HepG2 (cell line): Measurements from ENCODE around the gene SP6. TPM values are rescaled to one million over a fixed set of nuclear protein-coding genes. Genes with fewer than 3 reads are reported as not detected.
A peak's percentile ranks its signal among the peaks of the same experiment; 100 is the strongest.

Experiments
- ATAC-seq: fragments of 200-7000 bp; cut with Tn5 transposase; 3 replicates; pipeline ENCODE4 v1.9.1; 2020; ENCODE audit warnings: mild to moderate bottlenecking, moderate library complexity
- BruUV-seq: library from RNA; stranded (reverse); fragments of 400-500 nt; replicated peaks from 2 replicates; lab custom pipeline; 2021; lab: Mats Ljungman, UMichigan
- CTCF ChIA-PET: fragments of 300-600 bp; formaldehyde crosslinking; extraction: SDS; loops from one replicate; lab custom pipeline; 2021; ENCODE audit warnings: low total read pairs, inconsistent platforms, low intra/inter-chr PET ratio; lab: Yijun Ruan, JAX
- POLR2A ChIA-PET: fragments of 350-600 bp; sonication (Branson Sonifier 250); formaldehyde crosslinking; loops from one replicate; lab custom pipeline; 2020; ENCODE audit warnings: antibody characterized with exemption, inconsistent platforms; lab: Yijun Ruan, JAX
- DNase-seq: peaks from one replicate; pipeline ENCODE4 v3.0.0-alpha.2; 2015; ENCODE audit warnings: low spot score
- FAIRE-seq: peaks from 3 replicates; lab custom pipeline; 2011; peaks lifted over from hg19 to GRCh38; lab: Jason Lieb, UNC
- H2AFZ ChIP-seq: one replicate; pipeline ENCODE4 v1.6.1; 2011; ENCODE audit warnings: low read length, inconsistent platforms
- H3K27ac ChIP-seq: fragments of 300-600 bp; 3 replicates; pipeline ENCODE4 v1.8.0; 2011; ENCODE audit warnings: mixed run types, mild to moderate bottlenecking, mixed read lengths, low read length, inconsistent platforms; ENCODE audit not compliant: insufficient read depth; ENCODE audit errors: extremely low read length
- H3K27me3 ChIP-seq, 2 experiments: fragments of 200-600 bp in 1 of 2; 2 replicates in 1 of 2; 3 replicates in 1 of 2; pipeline versions ENCODE4 v1.6.0 to v1.8.0; 2011; ENCODE audit warnings: low read length in 2 of 2, mild to moderate bottlenecking in 2 of 2, moderate library complexity in 2 of 2, inconsistent platforms in 1 of 2; ENCODE audit not compliant: insufficient read depth in 2 of 2, control insufficient read depth in 1 of 2
- H3K36me3 ChIP-seq, 2 experiments: fragments of 200-600 bp in 1 of 2; replicated peaks in 1 of 2; 2 replicates in 1 of 2; 3 replicates in 1 of 2; pipeline versions ENCODE4 v1.5.1 to v1.8.0; 2011; ENCODE audit warnings: low read length in 2 of 2, inconsistent platforms in 1 of 2; ENCODE audit not compliant: insufficient read depth in 2 of 2, control insufficient read depth in 1 of 2
- H3K4me1 ChIP-seq: 2 replicates; pipeline ENCODE4 v1.5.1; 2012; ENCODE audit warnings: low read length, inconsistent platforms; ENCODE audit not compliant: insufficient read depth
- H3K4me2 ChIP-seq: 2 replicates; pipeline ENCODE4 v1.6.0; 2011; ENCODE audit warnings: low read depth, low read length, inconsistent platforms
- H3K4me3 ChIP-seq, 3 experiments: fragments of 200-600 bp in 1 of 3; sonication (generic), shearing (Covaris generic) in 1 of 3; replicated peaks in 1 of 3; 2 replicates each; pipeline ENCODE4 v1.5.1; 2011 to 2016; ENCODE audit warnings: low read length in 3 of 3, inconsistent platforms in 2 of 3, low read depth in 2 of 3, mild to moderate bottlenecking in 2 of 3, control low read depth in 1 of 3, mixed read lengths in 1 of 3; ENCODE audit not compliant: insufficient read depth in 1 of 3
- H3K79me2 ChIP-seq: one replicate; pipeline ENCODE4 v1.6.1; 2011; ENCODE audit warnings: low read length, inconsistent platforms; ENCODE audit not compliant: insufficient read depth
- H3K9ac ChIP-seq: 2 replicates; pipeline ENCODE4 v1.6.0; 2011; ENCODE audit warnings: mild to moderate bottlenecking, low read depth, low read length, inconsistent platforms; ENCODE audit not compliant: insufficient read depth
- H3K9me3 ChIP-seq: 2 replicates; pipeline ENCODE4 v1.5.1; 2012; ENCODE audit warnings: mild to moderate bottlenecking, low read length
- H4K20me1 ChIP-seq: 2 replicates; pipeline ENCODE4 v1.6.0; 2011; ENCODE audit warnings: inconsistent platforms, mild to moderate bottlenecking, low read length, moderate library complexity; ENCODE audit not compliant: insufficient read depth
- ARID2 ChIP-seq: sonication (generic); formaldehyde crosslinking; IDR thresholded peaks from 2 replicates; pipeline ENCODE4 v1.8.1; 2022; ENCODE audit warnings: mild to moderate bottlenecking, missing genetic modification reagents, borderline replicate concordance
- ATF2 ChIP-seq: sonication (generic); formaldehyde crosslinking; IDR thresholded peaks from 2 replicates; pipeline ENCODE4 v1.4.0; 2020; ENCODE audit warnings: missing genetic modification reagents
- CCAR2 ChIP-seq: fragments of 200-400 bp; formaldehyde crosslinking; optimal IDR thresholded peaks from 2 replicates; pipeline ENCODE3; 2018; ENCODE audit warnings: low read depth, mild to moderate bottlenecking, low read length, moderate library complexity
- CEBPB ChIP-seq: IDR thresholded peaks from 2 replicates; pipeline ENCODE4 v1.6.1; 2011; ENCODE audit warnings: low read depth, low read length, improper control_type of control experiment, borderline replicate concordance
- ELF1 ChIP-seq: sonication (generic); formaldehyde crosslinking; IDR thresholded peaks from 2 replicates; pipeline ENCODE4 v1.4.0; 2020; ENCODE audit warnings: missing genetic modification reagents
- MIER3 ChIP-seq: IDR thresholded peaks from 2 replicates; pipeline ENCODE4 v1.6.1; 2016; ENCODE audit warnings: missing compliant biosample characterization, borderline replicate concordance
- PCBP2 ChIP-seq: fragments of 200-400 bp; formaldehyde crosslinking; optimal IDR thresholded peaks from 2 replicates; pipeline ENCODE3; 2018; ENCODE audit warnings: low read length, low read depth; ENCODE audit not compliant: poor library complexity, severe bottlenecking
- SKI ChIP-seq: fragments of 450-650 bp; IDR thresholded peaks from one replicate; pipeline ENCODE4 v1.6.1; 2018; ENCODE audit warnings: mild to moderate bottlenecking; ENCODE audit not compliant: partially characterized antibody
- SMARCE1 ChIP-seq: fragments of 450-650 bp; IDR thresholded peaks from 2 replicates; pipeline ENCODE4 v1.6.1; 2017; ENCODE audit warnings: borderline replicate concordance
- ZBTB33 ChIP-seq: sonication (generic); formaldehyde crosslinking; IDR thresholded peaks from 2 replicates; pipeline ENCODE4 v1.4.0; 2020; ENCODE audit warnings: missing genetic modification reagents
- ZFY ChIP-seq: sonication (generic); formaldehyde crosslinking; IDR thresholded peaks from 2 replicates; pipeline ENCODE4 v1.4.0; 2020; ENCODE audit warnings: missing genetic modification reagents
- ZIK1 ChIP-seq: sonication (generic); formaldehyde crosslinking; IDR thresholded peaks from 2 replicates; pipeline ENCODE4 v1.5.0; 2020; ENCODE audit warnings: mild to moderate bottlenecking, low read depth, missing genetic modification reagents, borderline replicate concordance
- ZNF3 ChIP-seq: IDR thresholded peaks from 2 replicates; pipeline ENCODE4 v1.7.0; 2017; ENCODE audit warnings: inconsistent platforms
- ZNF333 ChIP-seq: sonication (generic); formaldehyde crosslinking; IDR thresholded peaks from 2 replicates; pipeline ENCODE4 v1.4.0; 2020; ENCODE audit warnings: mild to moderate bottlenecking, missing genetic modification reagents, borderline replicate concordance
- ZNF33A ChIP-seq: sonication (generic); formaldehyde crosslinking; IDR thresholded peaks from 2 replicates; pipeline ENCODE4 v1.5.1; 2020; ENCODE audit warnings: missing genetic modification reagents, mild to moderate bottlenecking, moderate library complexity, borderline replicate concordance
- ZNF562 ChIP-seq: sonication (generic); formaldehyde crosslinking; IDR thresholded peaks from 2 replicates; pipeline ENCODE4 v1.8.0; 2022; ENCODE audit warnings: missing genetic modification reagents, borderline replicate concordance
- ZNF7 ChIP-seq: IDR thresholded peaks from 2 replicates; pipeline ENCODE4 v1.6.1; 2016; ENCODE audit warnings: missing biosample characterization, missing genetic modification reagents
- ZNF768 ChIP-seq: sonication (generic); formaldehyde crosslinking; IDR thresholded peaks from 2 replicates; pipeline ENCODE4 v1.4.0; 2020; ENCODE audit warnings: missing genetic modification reagents
- WGBS: methylation state at CpG from one replicate; pipeline ENCODE4 v1.1.6; 2017; ENCODE audit warnings: low lambda C conversion rate; 5-methylcytosine and 5-hydroxymethylcytosine counted together
- in situ Hi-C: cut with HindIII; loops from 2 replicates; pipeline ENCODE4 v1.10.0; 2017; ENCODE audit warnings: low pct_unique_long_range_greater_than_20kb; ENCODE audit not compliant: extremely low pct_ligation_motif_present
- intact Hi-C: fragments of 100-400 bp; cut with micrococcal nuclease; formaldehyde crosslinking; loops from one replicate; pipeline ENCODE4 v1.10.0; 2022; ENCODE audit not compliant: unreplicated experiment
- polyA plus RNA-seq, 8 experiments: library from polyadenylated mRNA; depleted of rRNA in 3 of 8; stranded (reverse) in 7 of 8; unstranded in 1 of 8; fragments of >200 nt; fragmentation: Illumina TruSeq in 4 of 8; extraction: Trizol in 4 of 8; gene quantifications; 2 replicates each; pipeline versions ENCODE4 v1.2.1 to v1.2.3, GENCODE V29; 2011 to 2016; ENCODE audit warnings: low read depth in 4 of 8, missing spikeins in 1 of 8, mixed read lengths in 1 of 8; ENCODE audit not compliant: insufficient read depth in 1 of 8
- total RNA-seq, 5 experiments: library from RNA; depleted of rRNA; stranded (reverse); fragments of >200 nt; fragmentation: Illumina TruSeq; extraction: Trizol; gene quantifications; 2 replicates each; pipeline ENCODE4 v1.2.3, GENCODE V29; 2016; ENCODE audit warnings: low read depth in 1 of 5
- TF ChIP-seq, protein P1 (sequence below): sonication (generic); formaldehyde crosslinking; IDR thresholded peaks from 2 replicates; pipeline ENCODE4 v1.4.0; 2020; ENCODE audit warnings: mild to moderate bottlenecking, missing genetic modification reagents

Gene SP6
- total and polyA plus RNA-seq, 2 of the 13 experiments (the other 11 are each of a cell fraction or from before 2014, with no cell fraction given), result 0.07 TPM

GRCh38 chr17:47862621-47863440, 11.9 kb upstream of the SP6 start (continued):
- TF ChIP-seq ATF2 (CRISPR knock-in tag), result no peak
- TF ChIP-seq SMARCE1, result no peak
- TF ChIP-seq ELF1, result peak; percentile 33; the same call in 1 of the 2 replicates
- no peak for TF ChIP-seq ZNF562 (CRISPR knock-in tag)
- TF ChIP-seq ZNF33A (CRISPR knock-in tag), result no peak
- TF ChIP-seq CCAR2, result no peak
- TF ChIP-seq ZNF3 (CRISPR knock-in tag), result no peak

DNA sequence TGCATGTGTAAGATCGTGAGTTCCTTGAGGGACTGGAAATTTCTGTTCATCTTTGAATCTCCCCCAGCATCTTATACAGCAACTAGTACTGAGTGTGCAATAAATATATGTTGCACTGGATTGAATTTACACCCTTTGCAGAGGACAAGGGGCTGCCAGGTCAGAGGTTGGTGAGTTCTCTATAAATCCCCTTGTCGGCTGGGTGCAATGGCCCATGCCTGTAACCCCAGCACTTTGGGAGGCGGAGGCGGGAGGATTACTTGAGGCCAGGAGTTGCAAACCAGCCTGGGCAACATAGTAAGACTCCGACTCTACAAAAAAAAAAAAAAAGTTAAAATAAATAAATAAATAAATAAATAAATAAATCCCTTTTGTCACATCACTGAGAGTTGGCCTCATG, 9.4 kb upstream of the SP6 start:
- POLR2A ChIA-PET, result interaction anchor here (1.2 kb wide), 2 partner anchors 29 to 35 kb away, joined by 3 read pairs; partner anchors contain the start of genes LRRC46, MRPL10 and SP2
- no peak for ATAC-seq
- Histone ChIP-seq H2AFZ (no peak overlapping the region), H3K9ac (no peak overlapping the region), H3K79me2 (no peaks in the 10 kb centered on the region), H3K27me3 (peaks cover 2 to 30% of the 10 kb centered on the region in 2 experiments), H3K4me3 (no peak overlapping the region), H3K4me2 (no peak overlapping the region), H3K36me3 (no peaks in the 10 kb centered on the region), H4K20me1 (no peaks in the 10 kb centered on the region), H3K4me1 (peaks cover 16% of the 10 kb centered on the region), H3K9me3 (no peaks in the 10 kb centered on the region), H3K27ac (no peak overlapping the region)
- CTCF ChIA-PET, result no interaction called here
- intact Hi-C loops (no loop called here), in situ Hi-C loops (no loop called here)
- no TSS peak for BruUV-seq
- FAIRE-seq, result no peak
- no peak for DNase-seq
- WGBS, result 47% methylated on average over 5 of the region's 5 CpGs
- TF ChIP-seq ARID2 (CRISPR knock-in tag) (no peak), ZNF7 (CRISPR knock-in tag) (no peak), CEBPB (no peak), ZBTB33 (CRISPR knock-in tag) (no peak), ZIK1 (CRISPR knock-in tag) (no peak), ZNF768 (CRISPR knock-in tag) (no peak), SKI (no peak), MIER3 (CRISPR knock-in tag) (no peak), ZNF333 (no peak), ZFY (CRISPR knock-in tag) (no peak), PCBP2 (no peak)
- TF ChIP-seq, protein P1, sequence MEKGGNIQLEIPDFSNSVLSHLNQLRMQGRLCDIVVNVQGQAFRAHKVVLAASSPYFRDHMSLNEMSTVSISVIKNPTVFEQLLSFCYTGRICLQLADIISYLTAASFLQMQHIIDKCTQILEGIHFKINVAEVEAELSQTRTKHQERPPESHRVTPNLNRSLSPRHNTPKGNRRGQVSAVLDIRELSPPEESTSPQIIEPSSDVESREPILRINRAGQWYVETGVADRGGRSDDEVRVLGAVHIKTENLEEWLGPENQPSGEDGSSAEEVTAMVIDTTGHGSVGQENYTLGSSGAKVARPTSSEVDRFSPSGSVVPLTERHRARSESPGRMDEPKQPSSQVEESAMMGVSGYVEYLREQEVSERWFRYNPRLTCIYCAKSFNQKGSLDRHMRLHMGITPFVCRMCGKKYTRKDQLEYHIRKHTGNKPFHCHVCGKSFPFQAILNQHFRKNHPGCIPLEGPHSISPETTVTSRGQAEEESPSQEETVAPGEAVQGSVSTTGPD (CRISPR knock-in tag), result no peak
